Spleen (tissue), 11 donors: Measurements from ENCODE around the gene RFESD. TPM values are rescaled to one million over a fixed set of nuclear protein-coding genes. Genes with fewer than 3 reads are reported as not detected.

Experiments
- DNase-seq: peaks from one replicate; pipeline ENCODE4 v3.0.0-alpha.2; 2020
- H3K27ac ChIP-seq, 8 donors: fragments of 200-600 bp; sonication (generic) in 7 of 8; 1 replicate in 4 of 8; 2 replicates in 4 of 8; pipeline versions ENCODE4 v1.5.0 to v1.8.0; 2016 to 2021; ENCODE audit warnings: inconsistent platforms in 4 of 8, mild to moderate bottlenecking in 4 of 8, moderate library complexity in 1 of 8
- H3K27me3 ChIP-seq, 7 donors: fragments of 200-600 bp; sonication (generic) in 6 of 7; replicated peaks in 1 of 7; 1 replicate in 4 of 7; 2 replicates in 3 of 7; pipeline versions ENCODE4 v1.5.0 to v1.8.0; 2016 to 2021; ENCODE audit warnings: inconsistent platforms in 3 of 7, mild to moderate bottlenecking in 1 of 7
- H3K36me3 ChIP-seq, 6 donors: fragments of 200-600 bp; sonication (generic) in 5 of 6; 1 replicate in 4 of 6; 2 replicates in 2 of 6; pipeline versions ENCODE4 v1.5.0 to v1.8.0; 2016 to 2021; ENCODE audit warnings: inconsistent platforms in 2 of 6
- H3K4me1 ChIP-seq, 6 donors: fragments of 200-600 bp; sonication (generic) in 5 of 6; 1 replicate in 3 of 6; 2 replicates in 3 of 6; pipeline versions ENCODE4 v1.5.0 to v1.8.0; 2016 to 2021; ENCODE audit warnings: inconsistent platforms in 3 of 6
- H3K4me3 ChIP-seq, 8 donors: fragments of 200-600 bp; sonication (generic) in 7 of 8; 1 replicate in 4 of 8; 2 replicates in 4 of 8; pipeline versions ENCODE4 v1.5.0 to v1.8.0; 2016 to 2021; ENCODE audit warnings: inconsistent platforms in 4 of 8, mild to moderate bottlenecking in 4 of 8, moderate library complexity in 2 of 8
- H3K9me3 ChIP-seq, 8 donors: fragments of 200-600 bp; sonication (generic) in 7 of 8; 1 replicate in 4 of 8; 2 replicates in 4 of 8; pipeline versions ENCODE4 v1.5.0 to v1.8.0; 2016 to 2021; ENCODE audit warnings: inconsistent platforms in 4 of 8
- CTCF ChIP-seq, 11 experiments: fragments of 200-600 bp in 7 of 11; fragments of 450-650 bp in 4 of 11; sonication (generic) in 4 of 11; IDR thresholded peaks in 8 of 11; conservative IDR thresholded peaks in 3 of 11; 1 replicate in 7 of 11; 2 replicates in 4 of 11; pipeline versions ENCODE4 v1.4.0 to v1.8.0; 2016 to 2021; ENCODE audit warnings: antibody characterized with exemption in 11 of 11, inconsistent platforms in 4 of 11, mild to moderate bottlenecking in 1 of 11
- POLR2A ChIP-seq, 3 donors: fragments of 450-650 bp; IDR thresholded peaks; one replicate each; pipeline ENCODE4 v1.5.1; 2017; ENCODE audit warnings: antibody characterized with exemption in 3 of 3, mild to moderate bottlenecking in 1 of 3
- POLR2AphosphoS5 ChIP-seq, 3 donors: sonication (generic); formaldehyde crosslinking; IDR thresholded peaks; one replicate each; pipeline ENCODE4 v1.5.1; 2017; ENCODE audit warnings: antibody characterized with exemption in 3 of 3
- WGBS, 5 donors: extraction: QIAGEN DNeasy Blood & Tissue Kit in 3 of 5; methylation state at CpG; one replicate each; pipeline versions ENCODE4 v1.1.5 to v1.1.7; 2013 to 2018; 5-methylcytosine and 5-hydroxymethylcytosine counted together
- intact Hi-C: fragments of 100-400 bp; cut with DNase I; formaldehyde crosslinking; loops from one replicate; pipeline ENCODE4 v1.15.0; 2023; ENCODE audit warnings: low total_unique reads
- polyA plus RNA-seq, 3 donors: library from polyadenylated mRNA; stranded (reverse); fragments of 200-250 nt; gene quantifications; one replicate each; pipeline ENCODE4 v1.2.1, GENCODE V29; 2013
- total RNA-seq, 7 donors: library from RNA; depleted of rRNA in 3 of 7; stranded (reverse); fragments of >200 nt in 3 of 7; fragmentation: NEBNext Ultra II Directional in 4 of 7; extraction: Animal tissue kit (Norgen Biotek cat#: 25700) in 4 of 7; gene quantifications; one replicate each; pipeline versions ENCODE4 v1.1.0 to v1.2.1, GENCODE V29; 2016 to 2021
- donor health status: healthy with polysubstance abuse.
- donor health status: DM: no; HTN: no; CAD: no; lungs with moderate emphysema.
- donor health status: DM: no; HTN: no; CAD: no.
- donor health status: Bipolar disorder and iron deficiency.
- donor health status: healthy.
- donor health status: DM: no; HTN: no; CAD: no.
- donor health status: DM: yes; HTN: yes; CAD: no.

RFESD gene
- total and polyA plus RNA-seq, 10 donors = 1.3 to 6.5 (median 3.5) TPM

- intact Hi-C loops = no loop called here
- H3K27me3 ChIP-seq = peaks cover 0 to 22% (median 0%) of the 10 kb centered on the region in 7 donors
- peaks cover 0 to under 1% (median 0%) of the 10 kb centered on the region in 8 donors for H3K9me3 ChIP-seq
- peaks cover 7 to 42% (median 34%) of the 10 kb centered on the region in 6 donors for H3K4me1 ChIP-seq
- no peak for DNase-seq
- 6 to 12% (median 8%) methylated on average over 19 of the region's 19 CpGs for whole genome bisulfite sequencing, 5 donors
- no peaks in the 10 kb centered on the region for H3K36me3 ChIP-seq
- peak overlapping the region in 1 of 8 donors; percentile 72 for H3K27ac ChIP-seq
- peak overlapping the region; percentile 60 to 74 (median 68) for H3K4me3 ChIP-seq
- TF ChIP-seq CTCF (IDR thresholded peaks at IDR 0.05 in 8 of 11, conservative IDR thresholded peaks at IDR 0.05 in 3 of 11) = no peak
- no peak for TF ChIP-seq POLR2AphosphoS5 (IDR thresholded peaks at IDR 0.05)
- no peak for TF ChIP-seq POLR2A (IDR thresholded peaks at IDR 0.05)
Observed at GRCh38 chr5:95619514-95620029, 27.0 kb upstream of the RFESD start.

DNA sequence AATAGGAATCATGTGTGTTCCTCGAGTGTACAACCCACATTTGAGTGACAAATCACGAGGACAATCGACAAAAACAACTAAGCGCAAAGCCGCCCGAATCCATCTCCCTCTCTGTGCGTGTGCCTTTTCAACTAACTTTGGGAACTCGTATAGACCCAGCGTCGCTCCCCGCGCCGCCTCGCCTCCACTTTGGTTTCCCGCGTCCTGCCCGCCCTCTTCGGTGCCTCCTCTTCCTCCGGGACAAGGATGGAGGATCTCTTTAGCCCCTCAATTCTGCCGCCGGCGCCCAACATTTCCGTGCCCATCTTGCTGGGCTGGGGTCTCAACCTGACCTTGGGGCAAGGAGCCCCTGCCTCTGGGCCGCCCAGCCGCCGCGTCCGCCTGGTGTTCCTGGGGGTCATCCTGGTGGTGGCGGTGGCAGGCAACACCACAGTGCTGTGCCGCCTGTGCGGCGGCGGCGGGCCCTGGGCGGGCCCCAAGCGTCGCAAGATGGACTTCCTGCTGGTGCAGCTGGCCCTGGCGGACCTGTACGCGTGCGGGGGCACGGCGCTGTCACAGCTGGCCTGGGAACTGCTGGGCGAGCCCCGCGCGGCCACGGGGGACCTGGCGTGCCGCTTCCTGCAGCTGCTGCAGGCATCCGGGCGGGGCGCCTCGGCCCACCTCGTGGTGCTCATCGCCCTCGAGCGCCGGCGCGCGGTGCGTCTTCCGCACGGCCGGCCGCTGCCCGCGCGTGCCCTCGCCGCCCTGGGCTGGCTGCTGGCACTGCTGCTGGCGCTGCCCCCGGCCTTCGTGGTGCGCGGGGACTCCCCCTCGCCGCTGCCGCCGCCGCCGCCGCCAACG, 26.3 kb upstream of the RFESD start, which contains the start of gene GPR150:
TSS of gene GPR150 (plus strand) at position 58 of the 840 bp plus-strand sequence. CDS start at position 247, 189 bp downstream.
- Histone ChIP-seq H3K4me1 (peaks cover 7 to 42% (median 34%) of the 10 kb centered on the region in 6 donors), H3K27ac (peak within 1 kb of the TSS in 6 of 8 donors; percentile 44 to 72 (median 62)), H3K4me3 (peak within 1 kb of the TSS; percentile 60 to 74 (median 68)), H3K36me3 (no peaks in the 10 kb centered on the region), H3K9me3 (no peaks in the 10 kb centered on the region), H3K27me3 (peaks cover 0 to 22% (median 0%) of the 10 kb centered on the region in 7 donors)
- TF ChIP-seq CTCF (IDR thresholded peaks at IDR 0.05 in 8 of 11, conservative IDR thresholded peaks at IDR 0.05 in 3 of 11) = peak in 2 of 11 experiments; percentile 6 to 30
- TF ChIP-seq POLR2AphosphoS5 (IDR thresholded peaks at IDR 0.05) = peak in 2 of 3 donors; percentile 52 to 75
- no peak for TF ChIP-seq POLR2A (IDR thresholded peaks at IDR 0.05)
- WGBS, 5 donors = 0 to 1% (median 1%) methylated on average over 38 to 85 of the region's 85 CpGs
- intact Hi-C loops = no loop called here
- peak; percentile 94 for DNase-seq

- Histone ChIP-seq H3K27me3 (peaks cover 0 to 22% (median 0%) of the 10 kb centered on the region in 7 donors), H3K9me3 (no peaks in the 10 kb centered on the region), H3K27ac (peak overlapping the region in 6 of 8 donors; percentile 44 to 72 (median 62)), H3K4me1 (peaks cover 7 to 42% (median 34%) of the 10 kb centered on the region in 6 donors), H3K36me3 (no peaks in the 10 kb centered on the region), H3K4me3 (peak overlapping the region; percentile 53 to 74 (median 68))
- DNase-seq = peak; percentile 84
- TF ChIP-seq POLR2A (IDR thresholded peaks at IDR 0.05) (no peak), POLR2AphosphoS5 (IDR thresholded peaks at IDR 0.05) (peak; percentile 23 to 73 (median 50))
- 3 to 12% (median 4%) methylated on average over 18 to 92 of the region's 92 CpGs for whole genome bisulfite sequencing, 5 donors
- intact Hi-C loops = no loop called here
Observed at GRCh38 chr5:95620870-95621838, 25.4 kb upstream of the RFESD start.
